T-helper 9 cell (primary cell): ENCODE results near the gene WFS1.
A peak's percentile ranks its signal among the peaks of the same experiment; 100 is the strongest.

ENCODE experiments used
- DNase-seq: peaks from one replicate; pipeline ENCODE4 v3.0.0-alpha.2; 2020

WFS1 gene

GRCh38 chr4:6326312-6327060, 56.8 kb downstream of the WFS1 start:
- DNase-seq = no peak

GRCh38 chr4:6327220-6327917, 57.7 kb downstream of the WFS1 start:
- DNase-seq = peak; percentile 75

- no peak for DNase-seq
These were observed 58.9 kb downstream of the WFS1 start for GRCh38 chr4:6328526-6328925.

- DNase-seq = no peak
These were observed 60.1 kb downstream of the WFS1 start for GRCh38 chr4:6329478-6330383.

GRCh38 chr4:6330384-6330767, 60.7 kb downstream of the WFS1 start:
- no peak for DNase-seq

- DNase-seq = peak; percentile 7
These were observed 61.4 kb downstream of the WFS1 start for GRCh38 chr4:6331018-6331417.

- no peak for DNase-seq
These were observed 61.8 kb downstream of the WFS1 start for GRCh38 chr4:6331468-6331867.

GRCh38 chr4:6332042-6332668, 62.5 kb downstream of the WFS1 start:
- DNase-seq = peak; percentile 7

- no peak for DNase-seq
These were observed 63.0 kb downstream of the WFS1 start for GRCh38 chr4:6332669-6333050.

- DNase-seq = no peak
These were observed 63.9 kb downstream of the WFS1 start for GRCh38 chr4:6333301-6334202.

- DNase-seq = no peak
These were observed 64.7 kb downstream of the WFS1 start for GRCh38 chr4:6334203-6334887.

GRCh38 chr4:6335040-6335590, 65.5 kb downstream of the WFS1 start:
- DNase-seq = no peak

- no peak for DNase-seq
These were observed 66.5 kb downstream of the WFS1 start for GRCh38 chr4:6336166-6336565.

- DNase-seq = no peak
These were observed 67.8 kb downstream of the WFS1 start for GRCh38 chr4:6337331-6337935.

GRCh38 chr4:6338175-6338950, 68.7 kb downstream of the WFS1 start:
- no peak for DNase-seq

- no peak for DNase-seq
These were observed 69.5 kb downstream of the WFS1 start for GRCh38 chr4:6338951-6339817.

- DNase-seq = no peak
These were observed 70.3 kb downstream of the WFS1 start for GRCh38 chr4:6339818-6340445.

GRCh38 chr4:6340446-6341015, 70.9 kb downstream of the WFS1 start:
- DNase-seq = no peak
